H1 (cell line): Measurements from ENCODE around the gene WDR33.

ENCODE experiments used
- CTBP2 ChIP-seq: IDR thresholded peaks from 2 replicates; pipeline ENCODE4 v1.7.0; 2011; ENCODE audit warnings: borderline replicate concordance, mild to moderate bottlenecking, moderate library complexity, mixed read lengths, low read length; ENCODE audit not compliant: insufficient read depth, insufficient read length
- EGR1 ChIP-seq: IDR thresholded peaks from 2 replicates; pipeline ENCODE4 v1.6.1; 2011; ENCODE audit warnings: low read depth, low read length, borderline replicate concordance
- EP300 ChIP-seq, 2 experiments: IDR thresholded peaks; 1 replicate in 1 of 2; 2 replicates in 1 of 2; pipeline ENCODE4 v1.6.1; 2011 to 2012; ENCODE audit warnings: low read depth in 2 of 2, low read length in 2 of 2, mild to moderate bottlenecking in 2 of 2, borderline replicate concordance in 1 of 2, inconsistent platforms in 1 of 2, moderate library complexity in 1 of 2
- GTF2F1 ChIP-seq: IDR thresholded peaks from 2 replicates; pipeline ENCODE4 v1.6.1; 2012; ENCODE audit warnings: low read depth, low read length, improper control_type of control experiment, borderline replicate concordance
- PHF8 ChIP-seq: fragments of 200-600 bp; sonication (generic); conservative IDR thresholded peaks from 2 replicates; pipeline ENCODE4 v1.7.1; 2012; ENCODE audit warnings: low read depth, mild to moderate bottlenecking, inconsistent platforms, low read length, moderate library complexity
- RBBP5 ChIP-seq: IDR thresholded peaks from 2 replicates; pipeline ENCODE4 v1.7.1; 2012; ENCODE audit warnings: low read depth, mild to moderate bottlenecking, inconsistent platforms, low read length, moderate library complexity, borderline replicate concordance
- TF ChIP-seq, protein P1 (sequence below), 3 experiments: IDR thresholded peaks; 1 replicate in 2 of 3; 2 replicates in 1 of 3; pipeline versions ENCODE4 v1.5.1 to v1.6.1; 2011; ENCODE audit warnings: low read length in 3 of 3, mild to moderate bottlenecking in 3 of 3, inconsistent platforms in 2 of 3, low read depth in 1 of 3, moderate library complexity in 1 of 3; ENCODE audit not compliant: insufficient read depth in 1 of 3; ENCODE audit errors: control extremely low read depth in 1 of 3
- TF ChIP-seq, protein P2 (sequence below): IDR thresholded peaks from 2 replicates; pipeline ENCODE4 v1.6.1; 2012; ENCODE audit warnings: low read length, inconsistent platforms
- TF ChIP-seq, protein P3 (sequence below): IDR thresholded peaks from 2 replicates; pipeline ENCODE4 v1.6.1; 2012; ENCODE audit warnings: inconsistent platforms

DNA sequence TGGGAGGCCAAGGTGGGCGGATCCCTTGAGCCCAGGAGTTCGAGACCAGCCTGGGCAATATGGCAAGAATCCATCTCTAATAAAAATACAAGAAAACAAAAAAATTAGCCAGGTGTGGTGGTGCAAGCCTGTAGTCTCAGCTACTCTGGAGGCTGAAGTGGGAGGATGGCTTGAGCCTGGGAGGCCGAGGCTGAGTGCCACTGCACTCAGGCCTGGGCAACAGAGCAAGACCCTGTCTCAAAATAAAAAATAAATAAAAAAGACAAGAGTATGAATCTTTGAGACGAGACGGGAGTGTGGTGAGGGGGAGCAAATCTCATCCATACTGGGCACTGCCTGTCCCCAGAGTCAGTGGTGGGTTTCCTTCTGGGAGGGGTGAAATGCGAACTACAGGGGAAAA, 152.8 kb downstream of the WDR33 start:
- TF ChIP-seq, protein P1, sequence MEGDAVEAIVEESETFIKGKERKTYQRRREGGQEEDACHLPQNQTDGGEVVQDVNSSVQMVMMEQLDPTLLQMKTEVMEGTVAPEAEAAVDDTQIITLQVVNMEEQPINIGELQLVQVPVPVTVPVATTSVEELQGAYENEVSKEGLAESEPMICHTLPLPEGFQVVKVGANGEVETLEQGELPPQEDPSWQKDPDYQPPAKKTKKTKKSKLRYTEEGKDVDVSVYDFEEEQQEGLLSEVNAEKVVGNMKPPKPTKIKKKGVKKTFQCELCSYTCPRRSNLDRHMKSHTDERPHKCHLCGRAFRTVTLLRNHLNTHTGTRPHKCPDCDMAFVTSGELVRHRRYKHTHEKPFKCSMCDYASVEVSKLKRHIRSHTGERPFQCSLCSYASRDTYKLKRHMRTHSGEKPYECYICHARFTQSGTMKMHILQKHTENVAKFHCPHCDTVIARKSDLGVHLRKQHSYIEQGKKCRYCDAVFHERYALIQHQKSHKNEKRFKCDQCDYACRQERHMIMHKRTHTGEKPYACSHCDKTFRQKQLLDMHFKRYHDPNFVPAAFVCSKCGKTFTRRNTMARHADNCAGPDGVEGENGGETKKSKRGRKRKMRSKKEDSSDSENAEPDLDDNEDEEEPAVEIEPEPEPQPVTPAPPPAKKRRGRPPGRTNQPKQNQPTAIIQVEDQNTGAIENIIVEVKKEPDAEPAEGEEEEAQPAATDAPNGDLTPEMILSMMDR (IDR thresholded peaks at IDR 0.05; ENCODE audit: control extremely low read depth in 1 of 3, insufficient read depth in 1 of 3, low read depth in 1 of 3, low read length in 3 of 3): no peak
- TF ChIP-seq RBBP5 (no peak), PHF8 (no peak), GTF2F1 (no peak), EP300 (IDR thresholded peaks at IDR 0.05; ENCODE audit: borderline replicate concordance in 1 of 2, low read depth in 2 of 2, low read length in 2 of 2) (no peak), CTBP2 (no peak), EGR1 (no peak)
- TF ChIP-seq, protein P2, sequence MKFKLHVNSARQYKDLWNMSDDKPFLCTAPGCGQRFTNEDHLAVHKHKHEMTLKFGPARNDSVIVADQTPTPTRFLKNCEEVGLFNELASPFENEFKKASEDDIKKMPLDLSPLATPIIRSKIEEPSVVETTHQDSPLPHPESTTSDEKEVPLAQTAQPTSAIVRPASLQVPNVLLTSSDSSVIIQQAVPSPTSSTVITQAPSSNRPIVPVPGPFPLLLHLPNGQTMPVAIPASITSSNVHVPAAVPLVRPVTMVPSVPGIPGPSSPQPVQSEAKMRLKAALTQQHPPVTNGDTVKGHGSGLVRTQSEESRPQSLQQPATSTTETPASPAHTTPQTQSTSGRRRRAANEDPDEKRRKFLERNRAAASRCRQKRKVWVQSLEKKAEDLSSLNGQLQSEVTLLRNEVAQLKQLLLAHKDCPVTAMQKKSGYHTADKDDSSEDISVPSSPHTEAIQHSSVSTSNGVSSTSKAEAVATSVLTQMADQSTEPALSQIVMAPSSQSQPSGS: no peak
- TF ChIP-seq, protein P3, sequence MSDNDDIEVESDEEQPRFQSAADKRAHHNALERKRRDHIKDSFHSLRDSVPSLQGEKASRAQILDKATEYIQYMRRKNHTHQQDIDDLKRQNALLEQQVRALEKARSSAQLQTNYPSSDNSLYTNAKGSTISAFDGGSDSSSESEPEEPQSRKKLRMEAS: no peak
